ENCODE measurements around the gene COLEC12.

The COLEC12 gene

DNA sequence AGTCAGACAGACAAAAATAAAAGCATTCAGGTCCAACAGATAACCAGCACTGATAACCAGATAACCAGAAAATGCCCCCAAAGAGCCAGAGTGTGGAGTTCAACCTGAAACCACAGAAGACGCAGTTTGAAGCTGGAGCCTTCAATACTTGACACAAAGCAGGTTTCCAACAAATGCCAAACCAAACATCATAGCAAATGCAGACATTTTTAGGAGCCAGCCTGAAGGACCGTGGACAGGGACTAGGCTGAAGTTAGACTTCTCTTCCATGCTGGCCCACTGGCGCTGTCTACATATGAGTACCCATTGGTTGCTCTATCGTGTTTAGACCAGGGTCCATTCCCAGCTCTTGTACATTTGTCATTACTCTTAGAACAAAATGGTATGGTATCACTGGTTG, 9.9 kb downstream of the COLEC12 start:
- no peak overlapping the region for H3K4me2 ChIP-seq (ENCODE audit: low read depth, low read length, poor library complexity, severe bottlenecking)
- H4K20me1 ChIP-seq (ENCODE audit: low read depth, low read length): no peaks in the 10 kb centered on the region
- TF ChIP-seq CTCF (IDR thresholded peaks at IDR 0.05; ENCODE audit: insufficient read depth, low read length, poor library complexity, severe bottlenecking) (no peak), EZH2phosphoT487 (conservative IDR thresholded peaks at IDR 0.05; ENCODE audit: low read length) (no peak)

DNA sequence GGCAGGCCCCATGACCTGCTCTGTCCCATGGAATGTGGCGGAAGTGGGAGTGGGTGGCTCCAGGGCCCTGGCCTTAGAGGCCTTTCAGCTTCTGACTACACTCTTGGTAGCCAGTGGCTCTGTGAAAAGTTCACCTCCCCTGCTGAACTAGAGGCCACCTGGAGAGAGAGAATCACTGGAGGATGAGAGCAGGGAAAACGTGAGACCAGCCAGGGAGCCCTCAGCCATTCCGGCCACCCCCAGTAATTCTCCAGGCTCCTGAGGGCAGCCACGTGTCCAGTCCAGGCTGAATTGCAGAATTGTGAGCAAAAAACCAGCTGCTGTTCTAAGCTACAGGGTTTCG, 10.5 kb downstream of the COLEC12 start:
- no peak overlapping the region for H3K4me2 ChIP-seq (ENCODE audit: low read depth, low read length, poor library complexity, severe bottlenecking)
- no peaks in the 10 kb centered on the region for H3K36me3 ChIP-seq (ENCODE audit: low read length)
- H3F3A ChIP-seq (ENCODE audit: insufficient read depth): no peaks in the 10 kb centered on the region
- no peak overlapping the region for H3K9ac ChIP-seq (ENCODE audit: low read length)
- TF ChIP-seq CTCF (IDR thresholded peaks at IDR 0.05; ENCODE audit: insufficient read depth, low read length, poor library complexity, severe bottlenecking): no peak
- no peak for TF ChIP-seq EZH2phosphoT487 (conservative IDR thresholded peaks at IDR 0.05; ENCODE audit: low read length)
- no peak overlapping the region for H3K27ac ChIP-seq (ENCODE audit: low read depth, low read length)
- H2AFZ ChIP-seq (ENCODE audit: low read depth, low read length, severe bottlenecking): no peak overlapping the region
- no peaks in the 10 kb centered on the region for H4K20me1 ChIP-seq (ENCODE audit: low read depth, low read length)
- no peaks in the 10 kb centered on the region for H3K79me2 ChIP-seq (ENCODE audit: insufficient read depth, low read length)
- no peaks in the 10 kb centered on the region for H3K9me3 ChIP-seq (ENCODE audit: insufficient read depth, low read length)
- no peaks in the 10 kb centered on the region for H3K9me2 ChIP-seq (replicated peaks; ENCODE audit: insufficient read depth, low read length)
- H3K4me3 ChIP-seq (ENCODE audit: insufficient read depth, low read length, poor library complexity, severe bottlenecking): no peak overlapping the region
- H3K27me3 ChIP-seq (ENCODE audit: low read length): no peaks in the 10 kb centered on the region

More for the DNA sequence above, 9.9 kb downstream of the COLEC12 start:
- Histone ChIP-seq H3K27me3 (ENCODE audit: low read length) (no peaks in the 10 kb centered on the region), H2AFZ (ENCODE audit: low read depth, low read length, severe bottlenecking) (no peak overlapping the region), H3K27ac (ENCODE audit: low read depth, low read length) (no peak overlapping the region), H3K4me3 (ENCODE audit: insufficient read depth, low read length, poor library complexity, severe bottlenecking) (no peak overlapping the region), H3K9me3 (ENCODE audit: insufficient read depth, low read length) (no peaks in the 10 kb centered on the region), H3K36me3 (ENCODE audit: low read length) (no peaks in the 10 kb centered on the region), H3K9me2 (replicated peaks; ENCODE audit: insufficient read depth, low read length) (no peaks in the 10 kb centered on the region), H3K79me2 (ENCODE audit: insufficient read depth, low read length) (no peaks in the 10 kb centered on the region), H3F3A (ENCODE audit: insufficient read depth) (no peaks in the 10 kb centered on the region), H3K9ac (ENCODE audit: low read length) (no peak overlapping the region)

- H4K20me1 ChIP-seq (ENCODE audit: low read depth, low read length): no peaks in the 10 kb centered on the region
- no peaks in the 10 kb centered on the region for H3K27me3 ChIP-seq (ENCODE audit: low read length)
- no peak overlapping the region for H2AFZ ChIP-seq (ENCODE audit: low read depth, low read length, severe bottlenecking)
- H3K9me3 ChIP-seq (ENCODE audit: insufficient read depth, low read length): no peaks in the 10 kb centered on the region
- no peaks in the 10 kb centered on the region for H3K9me2 ChIP-seq (replicated peaks; ENCODE audit: insufficient read depth, low read length)
- H3K36me3 ChIP-seq (ENCODE audit: low read length): no peaks in the 10 kb centered on the region
- H3K4me2 ChIP-seq (ENCODE audit: low read depth, low read length, poor library complexity, severe bottlenecking): no peak overlapping the region
- H3K9ac ChIP-seq (ENCODE audit: low read length): no peak overlapping the region
- H3K79me2 ChIP-seq (ENCODE audit: insufficient read depth, low read length): no peaks in the 10 kb centered on the region
- TF ChIP-seq CTCF (IDR thresholded peaks at IDR 0.05; ENCODE audit: insufficient read depth, low read length, poor library complexity, severe bottlenecking) (no peak), EZH2phosphoT487 (conservative IDR thresholded peaks at IDR 0.05; ENCODE audit: low read length) (no peak)
- H3K27ac ChIP-seq (ENCODE audit: low read depth, low read length): no peak overlapping the region
- no peaks in the 10 kb centered on the region for H3F3A ChIP-seq (ENCODE audit: insufficient read depth)
- H3K4me3 ChIP-seq (ENCODE audit: insufficient read depth, low read length, poor library complexity, severe bottlenecking): no peak overlapping the region
These were observed 11.1 kb downstream of the COLEC12 start for GRCh38 chr18:489244-490023.
